Measurements from ENCODE around the gene SLC9A9. TPM values are rescaled to one million over a fixed set of nuclear protein-coding genes. Genes with fewer than 3 reads are reported as not detected.

SLC9A9 gene
- polyA plus RNA-seq, 1 donor from 2014 or later = 0.54 TPM

DNA sequence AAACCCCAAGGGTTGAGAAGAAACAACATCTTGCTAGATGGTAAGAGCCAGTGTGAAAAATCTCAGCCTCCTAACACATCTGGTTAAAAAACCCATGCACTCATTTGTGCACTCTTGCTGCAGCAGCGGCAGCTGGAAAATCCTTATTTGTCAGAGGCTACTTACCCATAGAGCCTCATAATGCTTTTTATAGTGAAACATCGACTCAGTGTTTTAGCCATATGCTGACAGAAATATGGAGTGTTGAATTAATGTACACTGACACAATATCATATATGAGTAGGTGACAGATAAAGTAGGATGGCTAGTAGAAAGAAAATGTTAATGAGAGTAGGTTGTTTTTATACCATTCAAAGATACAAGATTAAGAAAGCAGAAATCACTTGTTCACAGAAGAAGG is 13.0 kb downstream of the SLC9A9 start:
- no peaks in the 10 kb centered on the region for H3F3A ChIP-seq (ENCODE audit: insufficient read depth, low read length, poor library complexity, severe bottlenecking)
- no peak overlapping the region for H3K4me2 ChIP-seq (ENCODE audit: low read length)
- H3K79me2 ChIP-seq (replicated peaks; ENCODE audit: insufficient read depth, low read length) = no peaks in the 10 kb centered on the region
- no peaks in the 10 kb centered on the region for H3K9me3 ChIP-seq (ENCODE audit: low read length)
- H4K20me1 ChIP-seq (ENCODE audit: insufficient read depth) = no peaks in the 10 kb centered on the region
- H3K9ac ChIP-seq (ENCODE audit: low read length) = no peak overlapping the region
- H3K4me3 ChIP-seq (ENCODE audit: low read length) = no peak overlapping the region
- no peaks in the 10 kb centered on the region for H3K9me2 ChIP-seq (ENCODE audit: insufficient read depth, low read length)
- H3K27ac ChIP-seq (ENCODE audit: low read length) = no peak overlapping the region
- no peak overlapping the region for H2AFZ ChIP-seq (ENCODE audit: low read depth, low read length)
- TF ChIP-seq EZH2 (IDR thresholded peaks at IDR 0.05; ENCODE audit: borderline replicate concordance, insufficient read depth, low read length, poor library complexity, severe bottlenecking) = no peak
- peak; percentile 81 for TF ChIP-seq EP300 (conservative IDR thresholded peaks at IDR 0.05; ENCODE audit: poor library complexity, severe bottlenecking)
- TF ChIP-seq POLR2AphosphoS5 (IDR thresholded peaks at IDR 0.05) = peak; percentile 61
- H3K27me3 ChIP-seq (ENCODE audit: insufficient read depth, low read depth, low read length) = no peaks in the 10 kb centered on the region
- H3K36me3 ChIP-seq (ENCODE audit: insufficient read depth, low read length) = no peaks in the 10 kb centered on the region

DNA sequence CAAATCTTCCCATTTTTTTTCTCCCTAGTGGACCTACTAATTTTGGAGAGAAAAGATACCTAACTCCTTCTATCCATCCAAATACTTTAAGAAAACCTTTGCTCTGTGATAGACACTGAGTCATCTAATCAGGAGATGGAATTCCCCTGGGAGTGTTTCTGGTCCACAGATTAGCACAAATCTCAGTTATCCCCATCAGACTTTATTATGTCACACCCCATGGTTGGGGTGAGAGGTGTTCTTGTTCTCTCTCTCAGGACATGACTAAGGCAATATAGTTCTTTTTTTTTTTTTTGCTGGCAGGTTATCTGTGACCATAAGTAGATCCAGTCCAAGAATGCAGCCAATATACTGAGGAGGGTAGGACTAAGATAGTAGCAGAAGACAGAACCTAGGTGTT is 15.8 kb downstream of the SLC9A9 start:
- TF ChIP-seq SMC3 (conservative IDR thresholded peaks at IDR 0.05; ENCODE audit: poor library complexity) (no peak), EZH2 (IDR thresholded peaks at IDR 0.05; ENCODE audit: borderline replicate concordance, insufficient read depth, low read length, poor library complexity, severe bottlenecking) (no peak), EP300 (conservative IDR thresholded peaks at IDR 0.05; ENCODE audit: poor library complexity, severe bottlenecking) (no peak), POLR2AphosphoS5 (IDR thresholded peaks at IDR 0.05) (no peak), MXI1 (conservative IDR thresholded peaks at IDR 0.05; ENCODE audit: poor library complexity, severe bottlenecking) (no peak), TAF1 (IDR thresholded peaks at IDR 0.05; ENCODE audit: low read depth) (no peak), RAD21 (conservative IDR thresholded peaks at IDR 0.05) (no peak)
- TF ChIP-seq, protein P1, sequence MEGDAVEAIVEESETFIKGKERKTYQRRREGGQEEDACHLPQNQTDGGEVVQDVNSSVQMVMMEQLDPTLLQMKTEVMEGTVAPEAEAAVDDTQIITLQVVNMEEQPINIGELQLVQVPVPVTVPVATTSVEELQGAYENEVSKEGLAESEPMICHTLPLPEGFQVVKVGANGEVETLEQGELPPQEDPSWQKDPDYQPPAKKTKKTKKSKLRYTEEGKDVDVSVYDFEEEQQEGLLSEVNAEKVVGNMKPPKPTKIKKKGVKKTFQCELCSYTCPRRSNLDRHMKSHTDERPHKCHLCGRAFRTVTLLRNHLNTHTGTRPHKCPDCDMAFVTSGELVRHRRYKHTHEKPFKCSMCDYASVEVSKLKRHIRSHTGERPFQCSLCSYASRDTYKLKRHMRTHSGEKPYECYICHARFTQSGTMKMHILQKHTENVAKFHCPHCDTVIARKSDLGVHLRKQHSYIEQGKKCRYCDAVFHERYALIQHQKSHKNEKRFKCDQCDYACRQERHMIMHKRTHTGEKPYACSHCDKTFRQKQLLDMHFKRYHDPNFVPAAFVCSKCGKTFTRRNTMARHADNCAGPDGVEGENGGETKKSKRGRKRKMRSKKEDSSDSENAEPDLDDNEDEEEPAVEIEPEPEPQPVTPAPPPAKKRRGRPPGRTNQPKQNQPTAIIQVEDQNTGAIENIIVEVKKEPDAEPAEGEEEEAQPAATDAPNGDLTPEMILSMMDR (IDR thresholded peaks at IDR 0.05; ENCODE audit: poor library complexity, severe bottlenecking) = no peak
- TF ChIP-seq, protein P2, sequence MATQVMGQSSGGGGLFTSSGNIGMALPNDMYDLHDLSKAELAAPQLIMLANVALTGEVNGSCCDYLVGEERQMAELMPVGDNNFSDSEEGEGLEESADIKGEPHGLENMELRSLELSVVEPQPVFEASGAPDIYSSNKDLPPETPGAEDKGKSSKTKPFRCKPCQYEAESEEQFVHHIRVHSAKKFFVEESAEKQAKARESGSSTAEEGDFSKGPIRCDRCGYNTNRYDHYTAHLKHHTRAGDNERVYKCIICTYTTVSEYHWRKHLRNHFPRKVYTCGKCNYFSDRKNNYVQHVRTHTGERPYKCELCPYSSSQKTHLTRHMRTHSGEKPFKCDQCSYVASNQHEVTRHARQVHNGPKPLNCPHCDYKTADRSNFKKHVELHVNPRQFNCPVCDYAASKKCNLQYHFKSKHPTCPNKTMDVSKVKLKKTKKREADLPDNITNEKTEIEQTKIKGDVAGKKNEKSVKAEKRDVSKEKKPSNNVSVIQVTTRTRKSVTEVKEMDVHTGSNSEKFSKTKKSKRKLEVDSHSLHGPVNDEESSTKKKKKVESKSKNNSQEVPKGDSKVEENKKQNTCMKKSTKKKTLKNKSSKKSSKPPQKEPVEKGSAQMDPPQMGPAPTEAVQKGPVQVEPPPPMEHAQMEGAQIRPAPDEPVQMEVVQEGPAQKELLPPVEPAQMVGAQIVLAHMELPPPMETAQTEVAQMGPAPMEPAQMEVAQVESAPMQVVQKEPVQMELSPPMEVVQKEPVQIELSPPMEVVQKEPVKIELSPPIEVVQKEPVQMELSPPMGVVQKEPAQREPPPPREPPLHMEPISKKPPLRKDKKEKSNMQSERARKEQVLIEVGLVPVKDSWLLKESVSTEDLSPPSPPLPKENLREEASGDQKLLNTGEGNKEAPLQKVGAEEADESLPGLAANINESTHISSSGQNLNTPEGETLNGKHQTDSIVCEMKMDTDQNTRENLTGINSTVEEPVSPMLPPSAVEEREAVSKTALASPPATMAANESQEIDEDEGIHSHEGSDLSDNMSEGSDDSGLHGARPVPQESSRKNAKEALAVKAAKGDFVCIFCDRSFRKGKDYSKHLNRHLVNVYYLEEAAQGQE (IDR thresholded peaks at IDR 0.05; ENCODE audit: borderline replicate concordance) = no peak
- no peaks in the 10 kb centered on the region for H3K36me3 ChIP-seq (ENCODE audit: insufficient read depth, low read length)
- H2AFZ ChIP-seq (ENCODE audit: low read depth, low read length) = no peak overlapping the region
- H3K9me3 ChIP-seq (ENCODE audit: low read length) = no peaks in the 10 kb centered on the region
- no peaks in the 10 kb centered on the region for H3K79me2 ChIP-seq (replicated peaks; ENCODE audit: insufficient read depth, low read length)
- H3K4me3 ChIP-seq (ENCODE audit: low read length) = no peak overlapping the region
- no peaks in the 10 kb centered on the region for H3F3A ChIP-seq (ENCODE audit: insufficient read depth, low read length, poor library complexity, severe bottlenecking)
- no peaks in the 10 kb centered on the region for H3K27me3 ChIP-seq (ENCODE audit: insufficient read depth, low read depth, low read length)
- H3K9ac ChIP-seq (ENCODE audit: low read length) = no peak overlapping the region
- no peaks in the 10 kb centered on the region for H3K9me2 ChIP-seq (ENCODE audit: insufficient read depth, low read length)
- H3K27ac ChIP-seq (ENCODE audit: low read length) = no peak overlapping the region
- no peaks in the 10 kb centered on the region for H4K20me1 ChIP-seq (ENCODE audit: insufficient read depth)
- H3K4me2 ChIP-seq (ENCODE audit: low read length) = no peak overlapping the region
